Loucy (cell line): ENCODE measurements around the gene SH3PXD2B.

Experiments used
- H2AFZ ChIP-seq: fragments of 200-600 bp; sonication (generic); 2 replicates; pipeline ENCODE4 v1.6.0; 2016; ENCODE audit warnings: antibody characterized with exemption, mild to moderate bottlenecking, low read length, moderate library complexity
- H3F3A ChIP-seq: fragments of 200-600 bp; 2 replicates; pipeline ENCODE4 v1.6.0; 2016; ENCODE audit warnings: antibody characterized with exemption, low read depth, mild to moderate bottlenecking
- H3K27me3 ChIP-seq: fragments of 200-600 bp; sonication (generic); 2 replicates; pipeline ENCODE4 v1.6.1; 2014; ENCODE audit warnings: low read length, mild to moderate bottlenecking; ENCODE audit not compliant: insufficient read depth, poor library complexity, severe bottlenecking
- H3K36me3 ChIP-seq: fragments of 200-600 bp; sonication (generic); 2 replicates; pipeline ENCODE4 v1.6.1; 2016; ENCODE audit warnings: low read length; ENCODE audit not compliant: insufficient read depth
- H3K4me1 ChIP-seq: fragments of 200-600 bp; sonication (generic); 2 replicates; pipeline ENCODE4 v1.5.1; 2014; ENCODE audit warnings: low read length, mild to moderate bottlenecking; ENCODE audit not compliant: insufficient read depth, poor library complexity, severe bottlenecking
- H3K4me2 ChIP-seq: fragments of 200-600 bp; sonication (generic); 2 replicates; pipeline ENCODE4 v1.6.0; 2014; ENCODE audit warnings: antibody characterized with exemption, low read length, low read depth, mild to moderate bottlenecking; ENCODE audit not compliant: poor library complexity, severe bottlenecking
- H3K4me3 ChIP-seq: fragments of 200-600 bp; sonication (generic); 2 replicates; pipeline ENCODE4 v1.5.1; 2014; ENCODE audit warnings: low read length, mild to moderate bottlenecking, mixed read lengths; ENCODE audit not compliant: poor library complexity, severe bottlenecking
- H3K79me2 ChIP-seq: fragments of 200-600 bp; sonication (generic); 2 replicates; pipeline ENCODE4 v1.6.1; 2014; ENCODE audit warnings: low read length; ENCODE audit not compliant: insufficient read depth
- H3K9ac ChIP-seq: fragments of 200-600 bp; sonication (generic); 2 replicates; pipeline ENCODE4 v1.6.0; 2014; ENCODE audit warnings: mild to moderate bottlenecking, low read depth, low read length, moderate library complexity; ENCODE audit not compliant: poor library complexity, severe bottlenecking
- H3K9me2 ChIP-seq: fragments of 200-600 bp; sonication (generic); replicated peaks from 2 replicates; pipeline ENCODE4 v1.6.1; 2016; ENCODE audit warnings: low read depth, low read length, mixed read lengths
- H3K9me3 ChIP-seq: fragments of 200-600 bp; sonication (generic); 2 replicates; pipeline ENCODE4 v1.6.1; 2014; ENCODE audit warnings: mild to moderate bottlenecking, antibody characterized with exemption, low read length, low read depth; ENCODE audit not compliant: insufficient read depth
- H4K20me1 ChIP-seq: fragments of 200-600 bp; sonication (generic); 2 replicates; pipeline ENCODE4 v1.6.0; 2014; ENCODE audit warnings: antibody characterized with exemption, low read length, mild to moderate bottlenecking; ENCODE audit not compliant: insufficient read depth, poor library complexity, severe bottlenecking
- CTCF ChIP-seq: fragments of 200-600 bp; sonication (generic); conservative IDR thresholded peaks from 2 replicates; pipeline ENCODE4 v1.5.1; 2014; ENCODE audit warnings: mild to moderate bottlenecking, antibody characterized with exemption, low read length
- EZH2phosphoT487 ChIP-seq: fragments of 200-600 bp; IDR thresholded peaks from 2 replicates; pipeline ENCODE4 v1.6.1; 2018; ENCODE audit warnings: antibody characterized with exemption, mild to moderate bottlenecking, moderate library complexity, borderline replicate concordance

SH3PXD2B gene

GRCh38 chr5:172424111-172424490 is 30.2 kb downstream of the SH3PXD2B start:
- Histone ChIP-seq H3K36me3 (no peaks in the 10 kb centered on the region; the same call in 1 of the 2 replicates), H3K4me3 (no peak overlapping the region), H3K9me3 (no peaks in the 10 kb centered on the region), H3K9ac (no peak overlapping the region), H3K27me3 (no peaks in the 10 kb centered on the region), H4K20me1 (no peaks in the 10 kb centered on the region), H2AFZ (no peak overlapping the region), H3K4me2 (no peak overlapping the region), H3K4me1 (no peaks in the 10 kb centered on the region), H3F3A (no peaks in the 10 kb centered on the region), H3K79me2 (no peaks in the 10 kb centered on the region), H3K9me2 (no peaks in the 10 kb centered on the region)
- TF ChIP-seq EZH2phosphoT487: no peak
- no peak for TF ChIP-seq CTCF

GRCh38 chr5:172423379-172424110 is 30.8 kb downstream of the SH3PXD2B start:
- H3K9me3 ChIP-seq: no peaks in the 10 kb centered on the region
- no peak overlapping the region for H3K4me2 ChIP-seq
- H3K36me3 ChIP-seq: no peaks in the 10 kb centered on the region; the same call in 1 of the 2 replicates
- no peak overlapping the region for H3K9ac ChIP-seq
- no peaks in the 10 kb centered on the region for H3K9me2 ChIP-seq
- no peaks in the 10 kb centered on the region for H3K79me2 ChIP-seq
- H3K27me3 ChIP-seq: no peaks in the 10 kb centered on the region
- no peaks in the 10 kb centered on the region for H4K20me1 ChIP-seq
- TF ChIP-seq CTCF (no peak), EZH2phosphoT487 (no peak)
- H3K4me1 ChIP-seq: no peaks in the 10 kb centered on the region
- no peak overlapping the region for H2AFZ ChIP-seq
- H3K4me3 ChIP-seq: no peak overlapping the region
- no peaks in the 10 kb centered on the region for H3F3A ChIP-seq

GRCh38 chr5:172422255-172422654 is 32.1 kb downstream of the SH3PXD2B start:
- TF ChIP-seq CTCF: no peak
- no peak for TF ChIP-seq EZH2phosphoT487
- Histone ChIP-seq H3K4me1 (no peaks in the 10 kb centered on the region), H2AFZ (no peak overlapping the region), H3K79me2 (no peaks in the 10 kb centered on the region), H3K27me3 (no peaks in the 10 kb centered on the region), H3K9ac (no peak overlapping the region), H3K36me3 (no peaks in the 10 kb centered on the region; the same call in 1 of the 2 replicates), H3K4me3 (no peak overlapping the region), H3K9me2 (no peaks in the 10 kb centered on the region), H3F3A (no peaks in the 10 kb centered on the region), H3K9me3 (no peaks in the 10 kb centered on the region), H4K20me1 (no peaks in the 10 kb centered on the region), H3K4me2 (no peak overlapping the region)
